Neural cell (in vitro differentiated cells): ENCODE data around the gene CFAP58. TPM values are rescaled to one million over a fixed set of nuclear protein-coding genes. Genes with fewer than 3 reads are reported as not detected.

ENCODE experiments used
- H2AFZ ChIP-seq: fragments of 200-600, 300-800 bp; sonication (generic), shearing (Covaris generic); 2 replicates; pipeline ENCODE4 v1.6.0; 2014; ENCODE audit warnings: low read depth, mild to moderate bottlenecking, antibody characterized with exemption, low read length, moderate library complexity
- H3F3A ChIP-seq: fragments of 200-600 bp; shearing (Covaris generic); 2 replicates; pipeline ENCODE4 v1.6.1; 2016; ENCODE audit warnings: mild to moderate bottlenecking, moderate library complexity, mixed read lengths, antibody characterized with exemption, low read length; ENCODE audit not compliant: insufficient read depth, poor library complexity, severe bottlenecking
- H3K27ac ChIP-seq: fragments of 200-600, 300-800 bp; sonication (generic), shearing (Covaris generic); 2 replicates; pipeline ENCODE4 v1.5.1; 2014; ENCODE audit warnings: mild to moderate bottlenecking, low read length, moderate library complexity
- H3K27me3 ChIP-seq: fragments of 300-800, 200-600 bp; sonication (generic), shearing (Covaris generic); 2 replicates; pipeline ENCODE4 v1.6.0; 2014; ENCODE audit warnings: mild to moderate bottlenecking, low read depth, low read length, moderate library complexity; ENCODE audit not compliant: insufficient read depth
- H3K36me3 ChIP-seq: fragments of 300-800, 200-600 bp; sonication (generic), shearing (Covaris generic); 2 replicates; pipeline ENCODE4 v1.5.1; 2014; ENCODE audit warnings: mild to moderate bottlenecking, antibody characterized with exemption, low read length, moderate library complexity; ENCODE audit not compliant: insufficient read depth
- H3K4me2 ChIP-seq: fragments of 300-800, 200-600 bp; sonication (generic), shearing (Covaris generic); 2 replicates; pipeline ENCODE4 v1.6.0; 2014; ENCODE audit warnings: mild to moderate bottlenecking, low read length
- H3K4me3 ChIP-seq: fragments of 300-800, 200-600 bp; sonication (generic), shearing (Covaris generic); 2 replicates; pipeline ENCODE4 v1.5.1; 2014; ENCODE audit warnings: mild to moderate bottlenecking, low read length, moderate library complexity
- H3K79me2 ChIP-seq: fragments of 200-600 bp; shearing (Covaris generic); replicated peaks from 2 replicates; pipeline ENCODE4 v1.6.0; 2014; ENCODE audit warnings: mild to moderate bottlenecking, low read length, moderate library complexity; ENCODE audit not compliant: insufficient read depth
- H3K9ac ChIP-seq: fragments of 300-800, 200-600 bp; sonication (generic), shearing (Covaris generic); 2 replicates; pipeline ENCODE4 v1.6.1; 2016; ENCODE audit warnings: mild to moderate bottlenecking, low read length, mixed read lengths
- H3K9me2 ChIP-seq: fragments of 200-600 bp; shearing (Covaris generic); 2 replicates; pipeline ENCODE4 v1.6.1; 2016; ENCODE audit warnings: mild to moderate bottlenecking, low read length, mixed read lengths; ENCODE audit not compliant: insufficient read depth
- H3K9me3 ChIP-seq: fragments of 200-600, 300-800 bp; sonication (generic), shearing (Covaris generic); 2 replicates; pipeline ENCODE4 v1.6.1; 2016; ENCODE audit warnings: mild to moderate bottlenecking, mixed run types, low read length, moderate library complexity, mixed read lengths
- H4K20me1 ChIP-seq: fragments of 200-600 bp; shearing (Covaris generic); 2 replicates; pipeline ENCODE4 v1.6.1; 2016; ENCODE audit warnings: mild to moderate bottlenecking, mixed run types; ENCODE audit not compliant: insufficient read depth
- CTCF ChIP-seq: fragments of 450-650 bp; IDR thresholded peaks from 2 replicates; pipeline ENCODE4 v1.5.1; 2014; ENCODE audit warnings: antibody characterized with exemption, mild to moderate bottlenecking, moderate library complexity; ENCODE audit not compliant: poor library complexity, severe bottlenecking
- EP300 ChIP-seq: fragments of 450-650 bp; conservative IDR thresholded peaks from 2 replicates; pipeline ENCODE4 v1.6.1; 2014; ENCODE audit warnings: antibody characterized with exemption, mild to moderate bottlenecking, moderate library complexity; ENCODE audit not compliant: poor library complexity, severe bottlenecking
- EZH2 ChIP-seq: fragments of 200-600, 300-800 bp; shearing (Covaris generic), sonication (generic); IDR thresholded peaks from 2 replicates; pipeline ENCODE4 v1.6.1; 2014; ENCODE audit warnings: antibody characterized with exemption, low read length, borderline replicate concordance, mild to moderate bottlenecking; ENCODE audit not compliant: insufficient read depth, poor library complexity, severe bottlenecking
- MXI1 ChIP-seq: fragments of 450-650 bp; conservative IDR thresholded peaks from 2 replicates; pipeline ENCODE4 v1.6.1; 2014; ENCODE audit warnings: antibody characterized with exemption, mild to moderate bottlenecking; ENCODE audit not compliant: poor library complexity, severe bottlenecking
- POLR2AphosphoS5 ChIP-seq: IDR thresholded peaks from 2 replicates; pipeline ENCODE4 v1.6.1; 2012
- RAD21 ChIP-seq: fragments of 450-650 bp; conservative IDR thresholded peaks from 2 replicates; pipeline ENCODE4 v1.6.1; 2014; ENCODE audit warnings: antibody characterized with exemption, mild to moderate bottlenecking, moderate library complexity
- REST ChIP-seq: IDR thresholded peaks from 2 replicates; pipeline ENCODE4 v1.6.1; 2012; ENCODE audit warnings: borderline replicate concordance
- SMC3 ChIP-seq: fragments of 450-650 bp; conservative IDR thresholded peaks from 2 replicates; pipeline ENCODE4 v1.6.1; 2014; ENCODE audit warnings: antibody characterized with exemption, mild to moderate bottlenecking, moderate library complexity; ENCODE audit not compliant: poor library complexity
- TAF1 ChIP-seq: IDR thresholded peaks from 2 replicates; pipeline ENCODE4 v1.6.1; 2012; ENCODE audit warnings: low read depth
- polyA plus RNA-seq: library from polyadenylated mRNA; depleted of rRNA; stranded (reverse); fragments of >200 nt; gene quantifications from 2 replicates; pipeline ENCODE4 v1.2.3, GENCODE V29; 2014

CFAP58 gene
- polyA plus RNA-seq, 1 donor from 2014 or later: not detected

- no peak overlapping the region for H3K4me3 ChIP-seq
- H3K79me2 ChIP-seq: peaks cover 5% of the 10 kb centered on the region
- H4K20me1 ChIP-seq: no peaks in the 10 kb centered on the region
- no peaks in the 10 kb centered on the region for H3K9me3 ChIP-seq
- no peaks in the 10 kb centered on the region for H3K36me3 ChIP-seq
- H3K9ac ChIP-seq: no peak overlapping the region
- H2AFZ ChIP-seq: no peak overlapping the region
- H3K4me2 ChIP-seq: no peak overlapping the region
- H3K9me2 ChIP-seq: no peaks in the 10 kb centered on the region
- H3K27me3 ChIP-seq: peaks cover under 1% of the 10 kb centered on the region
- H3K27ac ChIP-seq: no peak overlapping the region
- TF ChIP-seq CTCF (no peak), POLR2AphosphoS5 (no peak), SMC3 (no peak), RAD21 (no peak), REST (no peak), EZH2 (no peak), MXI1 (no peak), EP300 (no peak), TAF1 (no peak)
- no peaks in the 10 kb centered on the region for H3F3A ChIP-seq
Observed at GRCh38 chr10:104321725-104322415, 31.8 kb upstream of the CFAP58 start.

- Histone ChIP-seq H3K27ac (no peak overlapping the region), H3K79me2 (peaks cover 10% of the 10 kb centered on the region), H3K9me2 (no peaks in the 10 kb centered on the region), H2AFZ (no peak overlapping the region), H3F3A (no peaks in the 10 kb centered on the region), H3K4me2 (no peak overlapping the region), H3K36me3 (no peaks in the 10 kb centered on the region), H3K9me3 (no peaks in the 10 kb centered on the region), H3K27me3 (peaks cover 6% of the 10 kb centered on the region), H3K9ac (no peak overlapping the region), H3K4me3 (no peak overlapping the region), H4K20me1 (no peaks in the 10 kb centered on the region)
- no peak for TF ChIP-seq REST
- no peak for TF ChIP-seq MXI1
- TF ChIP-seq EP300: no peak
- TF ChIP-seq SMC3: no peak
- TF ChIP-seq POLR2AphosphoS5: no peak
- no peak for TF ChIP-seq TAF1
- no peak for TF ChIP-seq RAD21
- TF ChIP-seq CTCF: no peak
- TF ChIP-seq EZH2: no peak
Observed at GRCh38 chr10:104322416-104322782, 31.2 kb upstream of the CFAP58 start.
